H1 (cell line): ENCODE measurements around the gene LCN2. TPM values are rescaled to one million over a fixed set of nuclear protein-coding genes. Genes with fewer than 3 reads are reported as not detected.

ENCODE experiments used
- CTCF ChIA-PET: fragments of 300-600 bp; sonication (Branson Sonifier 250); formaldehyde crosslinking; loops from one replicate; lab custom pipeline; 2021; ENCODE audit not compliant: partially characterized antibody; lab: Charles Lee
- POLR2A ChIA-PET: fragments of 300-600 bp; sonication (Branson Sonifier 250); formaldehyde crosslinking; loops from one replicate; lab custom pipeline; 2021; ENCODE audit warnings: inconsistent platforms; ENCODE audit not compliant: partially characterized antibody; lab: Charles Lee
- DNase-seq, 2 experiments: peaks; one replicate each; pipeline versions ENCODE4 v3.0.0 to v3.0.0-alpha.2; 2010 to 2022; ENCODE audit warnings: low spot score in 2 of 2, low read depth in 1 of 2, mixed read lengths in 1 of 2
- FAIRE-seq: peaks from 2 replicates; lab custom pipeline; 2011; peaks lifted over from hg19 to GRCh38; lab: Jason Lieb, UNC
- H2AFZ ChIP-seq: 2 replicates; pipeline ENCODE4 v1.8.1; 2012; ENCODE audit warnings: low read length, inconsistent platforms
- H2AK5ac ChIP-seq: 2 replicates; pipeline ENCODE4 v1.6.1; 2013; ENCODE audit warnings: low read depth, low read length
- H2BK120ac ChIP-seq: replicated peaks from 2 replicates; pipeline ENCODE3; 2013; ENCODE audit warnings: low read depth, low read length, inconsistent platforms
- H2BK12ac ChIP-seq: 2 replicates; pipeline ENCODE4 v1.6.1; 2013; ENCODE audit warnings: low read depth, low read length
- H2BK15ac ChIP-seq: 2 replicates; pipeline ENCODE4 v1.6.1; 2013; ENCODE audit warnings: low read length
- H2BK20ac ChIP-seq: 2 replicates; pipeline ENCODE4 v1.6.1; 2013; ENCODE audit warnings: low read length
- H2BK5ac ChIP-seq: 2 replicates; pipeline ENCODE4 v1.6.1; 2013; ENCODE audit warnings: low read depth, low read length
- H3K14ac ChIP-seq: 2 replicates; pipeline ENCODE4 v1.6.1; 2013; ENCODE audit warnings: inconsistent platforms; ENCODE audit not compliant: insufficient read length
- H3K18ac ChIP-seq: 2 replicates; pipeline ENCODE4 v1.6.1; 2013; ENCODE audit warnings: low read length; ENCODE audit errors: extremely low read depth
- H3K23ac ChIP-seq: 2 replicates; pipeline ENCODE4 v1.6.1; 2013; ENCODE audit warnings: inconsistent platforms; ENCODE audit not compliant: insufficient read length
- H3K23me2 ChIP-seq: 2 replicates; pipeline ENCODE4 v1.6.1; 2013; ENCODE audit warnings: low read depth, low read length
- H3K27ac ChIP-seq: 2 replicates; pipeline ENCODE4 v1.6.1; 2011; ENCODE audit warnings: low read depth, low read length, inconsistent platforms
- H3K27me3 ChIP-seq, 4 experiments: replicated peaks in 1 of 4; 1 replicate in 1 of 4; 2 replicates in 3 of 4; pipeline versions ENCODE4 v1.6.1 to v1.8.1; 2011 to 2013; ENCODE audit warnings: low read length in 3 of 4, mild to moderate bottlenecking in 3 of 4, inconsistent platforms in 2 of 4, mixed read lengths in 2 of 4, moderate library complexity in 1 of 4; ENCODE audit not compliant: control insufficient read depth in 3 of 4, insufficient read depth in 3 of 4; ENCODE audit errors: extremely low read depth in 1 of 4
- H3K36me3 ChIP-seq, 4 experiments: 2 replicates each; pipeline versions ENCODE4 v1.6.1 to v1.8.1; 2011 to 2013; ENCODE audit warnings: mild to moderate bottlenecking in 4 of 4, low read length in 3 of 4, moderate library complexity in 2 of 4, control low read depth in 1 of 4, inconsistent platforms in 1 of 4; ENCODE audit not compliant: insufficient read depth in 4 of 4, control insufficient read depth in 2 of 4
- H3K4ac ChIP-seq: replicated peaks from 2 replicates; pipeline ENCODE3; 2013; ENCODE audit warnings: low read length, low read depth, mixed read lengths, inconsistent platforms; ENCODE audit not compliant: insufficient read length
- H3K4me1 ChIP-seq, 4 experiments: replicated peaks in 1 of 4; 1 replicate in 1 of 4; 2 replicates in 3 of 4; pipeline versions ENCODE4 v1.6.1 to v1.8.1; 2011 to 2013; ENCODE audit warnings: low read length in 3 of 4, inconsistent platforms in 2 of 4, mixed read lengths in 1 of 4; ENCODE audit not compliant: insufficient read depth in 4 of 4, control insufficient read depth in 3 of 4
- H3K4me2 ChIP-seq, 2 experiments: 2 replicates each; pipeline versions ENCODE4 v1.6.1 to v1.8.1; 2011 to 2013; ENCODE audit warnings: low read depth in 2 of 2, low read length in 2 of 2, control low read depth in 1 of 2, inconsistent platforms in 1 of 2, mild to moderate bottlenecking in 1 of 2; ENCODE audit not compliant: insufficient read depth in 1 of 2
- H3K4me3 ChIP-seq, 4 experiments: fragments of 200-600, 300-600 bp in 1 of 4; sonication (generic), shearing (Covaris generic), sonication (Bioruptor Twin) in 1 of 4; 2 replicates each; pipeline versions ENCODE4 v1.5.1 to v1.8.1; 2011 to 2016; ENCODE audit warnings: low read length in 4 of 4, low read depth in 3 of 4, control low read depth in 2 of 4, inconsistent platforms in 2 of 4, mild to moderate bottlenecking in 2 of 4, mixed read lengths in 1 of 4, moderate library complexity in 1 of 4; ENCODE audit not compliant: insufficient read depth in 2 of 4; ENCODE audit errors: extremely low read depth in 1 of 4
- H3K56ac ChIP-seq: replicated peaks from 2 replicates; pipeline ENCODE3; 2013; ENCODE audit warnings: low read depth, mild to moderate bottlenecking, mixed read lengths, low read length, inconsistent platforms; ENCODE audit not compliant: insufficient read length
- H3K79me1 ChIP-seq: 2 replicates; pipeline ENCODE4 v1.6.1; 2013; ENCODE audit warnings: low read depth, low read length, control low read depth
- H3K79me2 ChIP-seq, 2 experiments: 2 replicates each; pipeline versions ENCODE4 v1.6.1 to v1.8.1; 2012 to 2013; ENCODE audit warnings: low read length in 2 of 2, mild to moderate bottlenecking in 2 of 2, inconsistent platforms in 1 of 2; ENCODE audit not compliant: insufficient read depth in 2 of 2, control insufficient read depth in 1 of 2
- H3K9ac ChIP-seq, 4 experiments: replicated peaks in 1 of 4; 1 replicate in 1 of 4; 2 replicates in 3 of 4; pipeline versions ENCODE4 v1.6.1 to v1.8.1; 2011 to 2013; ENCODE audit warnings: low read depth in 3 of 4, low read length in 3 of 4, control low read depth in 2 of 4, mild to moderate bottlenecking in 2 of 4, moderate library complexity in 2 of 4, inconsistent platforms in 1 of 4; ENCODE audit errors: extremely low read depth in 1 of 4
- H3K9me3 ChIP-seq, 2 experiments: 2 replicates each; pipeline versions ENCODE4 v1.6.1 to v1.8.1; 2012 to 2013; ENCODE audit warnings: mild to moderate bottlenecking in 2 of 2, moderate library complexity in 2 of 2, control low read depth in 1 of 2, inconsistent platforms in 1 of 2, low read depth in 1 of 2, low read length in 1 of 2, mixed read lengths in 1 of 2; ENCODE audit not compliant: insufficient read depth in 2 of 2
- H4K20me1 ChIP-seq, 2 experiments: replicated peaks in 1 of 2; 2 replicates each; pipeline versions ENCODE3 to v1.8.1; 2011 to 2013; ENCODE audit warnings: inconsistent platforms in 2 of 2, low read length in 2 of 2, mild to moderate bottlenecking in 1 of 2; ENCODE audit not compliant: insufficient read depth in 2 of 2, control insufficient read depth in 1 of 2
- H4K5ac ChIP-seq: 2 replicates; pipeline ENCODE4 v1.6.1; 2013; ENCODE audit warnings: low read length, low read depth, mixed read lengths, inconsistent platforms; ENCODE audit not compliant: insufficient read length
- H4K8ac ChIP-seq: 2 replicates; pipeline ENCODE4 v1.8.0; 2013; ENCODE audit warnings: mild to moderate bottlenecking, moderate library complexity, low read length, inconsistent platforms; ENCODE audit not compliant: insufficient read depth; ENCODE audit errors: extremely low read depth
- H4K91ac ChIP-seq: replicated peaks from 2 replicates; pipeline ENCODE3; 2013; ENCODE audit warnings: low read length, mixed read lengths, inconsistent platforms; ENCODE audit not compliant: insufficient read length
- RFX5 ChIP-seq: IDR thresholded peaks from 2 replicates; pipeline ENCODE4 v1.6.1; 2011; ENCODE audit warnings: low read depth, low read length, improper control_type of control experiment, borderline replicate concordance
- WGBS, 2 experiments: shearing (Covaris generic) in 1 of 2; methylation state at CpG; one replicate each; pipeline versions ENCODE4 v1.1.6 to v1.1.7; 2013 to 2015; ENCODE audit warnings: low lambda C conversion rate in 2 of 2, mixed read lengths in 2 of 2, inconsistent platforms in 1 of 2, low coverage in 1 of 2, missing lambda C conversion rate in 1 of 2; ENCODE audit not compliant: insufficient replicate concordance in 2 of 2, insufficient coverage in 1 of 2, insufficient read length in 1 of 2; ENCODE audit errors: extremely low coverage in 1 of 2, missing lambda C conversion rate in 1 of 2; 5-methylcytosine and 5-hydroxymethylcytosine counted together
- polyA plus RNA-seq, 7 experiments: library from polyadenylated mRNA; depleted of rRNA in 3 of 7; stranded (reverse) in 5 of 7; unstranded in 2 of 7; fragments of >200 nt in 5 of 7; fragments of 200-250 nt in 2 of 7; gene quantifications; 1 replicate in 5 of 7; 2 replicates in 1 of 7; 4 replicates in 1 of 7; pipeline versions ENCODE4 v1.2.1 to v1.2.3, GENCODE V29; 2011 to 2013; ENCODE audit warnings: missing spikeins in 2 of 7, mixed read lengths in 2 of 7
- total RNA-seq: library from RNA; stranded (reverse); fragmentation: NEBNext Ultra II Directional; extraction: Animal tissue kit (Norgen Biotek cat#: 25700); gene quantifications from 2 replicates; pipeline ENCODE4 v1.2.1, GENCODE V29; 2021

The LCN2 gene
- total and polyA plus RNA-seq, 2 of the 8 experiments (the other 6 are each of a cell fraction or from before 2014, with no cell fraction given) = 1.1 to 1.6 TPM

- no peak for FAIRE-seq
- no peak overlapping the region for H2BK15ac ChIP-seq
- H4K20me1 ChIP-seq = no peaks in the 10 kb centered on the region
- no peaks in the 10 kb centered on the region for H3K23me2 ChIP-seq
- H3K36me3 ChIP-seq = no peaks in the 10 kb centered on the region
- no peak overlapping the region for H3K23ac ChIP-seq
- no peak overlapping the region for H3K4ac ChIP-seq
- H3K27me3 ChIP-seq = no peaks in the 10 kb centered on the region
- no peaks in the 10 kb centered on the region for H3K79me2 ChIP-seq
- H3K27ac ChIP-seq = no peak overlapping the region
- H3K4me1 ChIP-seq = no peaks in the 10 kb centered on the region
- no peak overlapping the region for H2AFZ ChIP-seq
- no peak overlapping the region for H2BK20ac ChIP-seq
- no peak for DNase-seq
- no peaks in the 10 kb centered on the region for H3K9me3 ChIP-seq
- no peaks in the 10 kb centered on the region for H3K79me1 ChIP-seq
- no peak overlapping the region for H3K4me2 ChIP-seq
- POLR2A ChIA-PET = interaction anchor here (0.6 kb wide), 1 partner anchor 14 kb away, joined by 3 read pairs; no protein-coding TSS in a partner anchor
- H3K4me3 ChIP-seq = no peak overlapping the region
- H2BK5ac ChIP-seq = no peak overlapping the region
- TF ChIP-seq RFX5 = no peak
- H3K56ac ChIP-seq = no peak overlapping the region
- H4K8ac ChIP-seq = no peak overlapping the region
- H2BK120ac ChIP-seq = no peak overlapping the region
- H2AK5ac ChIP-seq = no peak overlapping the region
- no peak overlapping the region for H2BK12ac ChIP-seq
- CTCF ChIA-PET = no interaction called here
- H3K9ac ChIP-seq = no peak overlapping the region
- WGBS, 2 experiments = 94% methylated on average over 3 of the region's 16 CpGs; no CpG with 5 or more reads in 1 of the 2 experiments
- H4K91ac ChIP-seq = no peak overlapping the region
- H4K5ac ChIP-seq = no peak overlapping the region
- H3K18ac ChIP-seq = no peak overlapping the region
- H3K14ac ChIP-seq = no peak overlapping the region
Measured at GRCh38 chr9:128139621-128140020, 9.6 kb upstream of the LCN2 start.
